A673 (cell line): Measurements from ENCODE around the gene KAZN.

Source experiments
- EZH2 ChIP-seq: fragments of 200-600 bp; sonication (generic); IDR thresholded peaks from 2 replicates; pipeline ENCODE4 v1.6.1; 2017; ENCODE audit warnings: borderline replicate concordance, low read depth, mild to moderate bottlenecking, mixed read lengths, antibody characterized with exemption, low read length; ENCODE audit not compliant: poor library complexity, severe bottlenecking
- TF ChIP-seq, protein P1 (sequence below): fragments of 300-800, 200-600 bp; sonication (generic); conservative IDR thresholded peaks from 2 replicates; pipeline ENCODE4 v1.5.1; 2017; ENCODE audit warnings: low read depth, mild to moderate bottlenecking, antibody characterized with exemption, low read length, moderate library complexity, mixed read lengths

DNA sequence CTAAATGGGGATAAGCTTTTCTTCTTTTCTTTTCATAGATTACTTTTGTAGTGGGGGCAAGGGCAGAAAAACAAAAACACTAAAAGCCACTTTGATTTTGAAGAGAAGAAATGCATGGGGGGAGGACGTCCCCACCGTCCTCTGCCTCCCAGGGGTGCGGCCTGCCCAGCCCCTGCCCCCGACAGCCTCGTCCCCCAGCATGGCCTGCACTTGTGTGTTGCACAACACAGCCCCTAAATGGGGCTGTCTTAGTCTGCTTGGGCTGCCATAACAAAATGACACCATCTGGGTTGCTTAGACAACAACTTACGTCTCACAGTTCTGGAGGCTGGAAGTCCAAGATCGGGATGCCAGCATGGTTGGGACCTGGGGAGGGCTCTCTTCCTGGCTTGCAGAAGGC, 497.8 kb downstream of the KAZN start:
- TF ChIP-seq, protein P1, sequence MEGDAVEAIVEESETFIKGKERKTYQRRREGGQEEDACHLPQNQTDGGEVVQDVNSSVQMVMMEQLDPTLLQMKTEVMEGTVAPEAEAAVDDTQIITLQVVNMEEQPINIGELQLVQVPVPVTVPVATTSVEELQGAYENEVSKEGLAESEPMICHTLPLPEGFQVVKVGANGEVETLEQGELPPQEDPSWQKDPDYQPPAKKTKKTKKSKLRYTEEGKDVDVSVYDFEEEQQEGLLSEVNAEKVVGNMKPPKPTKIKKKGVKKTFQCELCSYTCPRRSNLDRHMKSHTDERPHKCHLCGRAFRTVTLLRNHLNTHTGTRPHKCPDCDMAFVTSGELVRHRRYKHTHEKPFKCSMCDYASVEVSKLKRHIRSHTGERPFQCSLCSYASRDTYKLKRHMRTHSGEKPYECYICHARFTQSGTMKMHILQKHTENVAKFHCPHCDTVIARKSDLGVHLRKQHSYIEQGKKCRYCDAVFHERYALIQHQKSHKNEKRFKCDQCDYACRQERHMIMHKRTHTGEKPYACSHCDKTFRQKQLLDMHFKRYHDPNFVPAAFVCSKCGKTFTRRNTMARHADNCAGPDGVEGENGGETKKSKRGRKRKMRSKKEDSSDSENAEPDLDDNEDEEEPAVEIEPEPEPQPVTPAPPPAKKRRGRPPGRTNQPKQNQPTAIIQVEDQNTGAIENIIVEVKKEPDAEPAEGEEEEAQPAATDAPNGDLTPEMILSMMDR: no peak
- no peak for TF ChIP-seq EZH2
